Activated CD4-positive, alpha-beta T cell treated with anti-CD3 and anti-CD28 coated beads, Interleukin-2, amount 10 ng/mL, durations not matched to agents 7 days and 5 days (primary cell): ENCODE results near the gene CCR9. TPM values are rescaled to one million over a fixed set of nuclear protein-coding genes. Genes with fewer than 3 reads are reported as not detected.
A peak's percentile ranks its signal among the peaks of the same experiment; 100 is the strongest.

Experiments
- CTCF ChIA-PET: fragments of 350-600 bp; sonication (Branson Sonifier 250); formaldehyde crosslinking; loops from one replicate; lab custom pipeline; 2021; ENCODE audit warnings: antibody characterized with exemption; lab: Charles Lee
- POLR2A ChIA-PET: fragments of 350-600 bp; sonication (Branson Sonifier 250); formaldehyde crosslinking; loops from one replicate; lab custom pipeline; 2021; ENCODE audit warnings: antibody characterized with exemption; lab: Charles Lee
- DNase-seq: peaks from one replicate; pipeline ENCODE4 v3.0.0-alpha.2; 2020
- H3K27ac Mint-ChIP-seq: one replicate; pipeline ENCODE4 v1.8.0; 2021; ENCODE audit warnings: mild to moderate bottlenecking, moderate library complexity, mixed read lengths
- H3K27me3 Mint-ChIP-seq: one replicate; pipeline ENCODE4 v1.8.0; 2021; ENCODE audit warnings: mixed read lengths
- H3K36me3 Mint-ChIP-seq: one replicate; pipeline ENCODE4 v1.8.0; 2021; ENCODE audit warnings: low read depth, mixed read lengths
- H3K4me1 Mint-ChIP-seq: one replicate; pipeline ENCODE4 v1.8.0; 2021; ENCODE audit warnings: mixed read lengths
- H3K4me3 Mint-ChIP-seq: one replicate; pipeline ENCODE4 v1.8.0; 2021; ENCODE audit warnings: mild to moderate bottlenecking, moderate library complexity, mixed read lengths
- H3K9me3 Mint-ChIP-seq: one replicate; pipeline ENCODE4 v1.8.0; 2021; ENCODE audit warnings: mixed read lengths
- total RNA-seq, 2 experiments: library from RNA; stranded (reverse); gene quantifications; one replicate each; pipeline ENCODE4 v1.2.3, GENCODE V29; 2021

Gene CCR9
- total RNA-seq, 2 experiments from 2014 or later, result 0.15 TPM; not detected in 1

GRCh38 chr3:45895686-45896468 is 9.5 kb downstream of the CCR9 start:
- H3K4me3 Mint-ChIP-seq, result no peak overlapping the region
- CTCF ChIA-PET, result no interaction called here
- peaks cover 9% of the 10 kb centered on the region for H3K4me1 Mint-ChIP-seq
- no peaks in the 10 kb centered on the region for H3K36me3 Mint-ChIP-seq
- no peak overlapping the region for H3K27ac Mint-ChIP-seq
- H3K9me3 Mint-ChIP-seq, result no peaks in the 10 kb centered on the region
- H3K27me3 Mint-ChIP-seq, result peaks cover 64% of the 10 kb centered on the region
- POLR2A ChIA-PET, result no interaction called here
- DNase-seq, result no peak

- Mint-ChIP-seq H3K36me3 (no peaks in the 10 kb centered on the region), H3K4me3 (no peak overlapping the region), H3K27me3 (peaks cover 57% of the 10 kb centered on the region), H3K27ac (no peak overlapping the region), H3K4me1 (peaks cover 9% of the 10 kb centered on the region), H3K9me3 (no peaks in the 10 kb centered on the region)
- POLR2A ChIA-PET, result no interaction called here
- DNase-seq, result no peak
- CTCF ChIA-PET, result no interaction called here
Measured at GRCh38 chr3:45896956-45897355, 10.6 kb downstream of the CCR9 start.

GRCh38 chr3:45904931-45905330 is 18.6 kb downstream of the CCR9 start:
- ChIA-PET CTCF (interaction anchor here (1.1 to 1.4 kb wide), 4 partner anchors 13 to 28 kb away, joined by 3 to 4 read pairs (median 4); no protein-coding TSS in a partner anchor), POLR2A (interaction anchor here (0.7 kb wide), 1 partner anchor 70 kb away, joined by 3 read pairs; no protein-coding TSS in a partner anchor)
- Mint-ChIP-seq H3K36me3 (peaks cover 16% of the 10 kb centered on the region), H3K27ac (no peak overlapping the region), H3K4me3 (no peak overlapping the region), H3K9me3 (peaks cover 8% of the 10 kb centered on the region), H3K4me1 (peaks cover 27% of the 10 kb centered on the region), H3K27me3 (peaks cover 46% of the 10 kb centered on the region)
- DNase-seq, result no peak

- ChIA-PET CTCF (interaction anchor here (1.2 to 1.4 kb wide), 2 partner anchors 14 to 48 kb away, joined by 3 read pairs; no protein-coding TSS in a partner anchor), POLR2A (no interaction called here)
- DNase-seq, result no peak
- Mint-ChIP-seq H3K27ac (no peak overlapping the region), H3K27me3 (peaks cover 49% of the 10 kb centered on the region), H3K36me3 (peaks cover 20% of the 10 kb centered on the region), H3K4me3 (no peak overlapping the region), H3K9me3 (peaks cover 12% of the 10 kb centered on the region), H3K4me1 (peaks cover 28% of the 10 kb centered on the region)
Measured at GRCh38 chr3:45905755-45906154, 19.4 kb downstream of the CCR9 start.

DNA sequence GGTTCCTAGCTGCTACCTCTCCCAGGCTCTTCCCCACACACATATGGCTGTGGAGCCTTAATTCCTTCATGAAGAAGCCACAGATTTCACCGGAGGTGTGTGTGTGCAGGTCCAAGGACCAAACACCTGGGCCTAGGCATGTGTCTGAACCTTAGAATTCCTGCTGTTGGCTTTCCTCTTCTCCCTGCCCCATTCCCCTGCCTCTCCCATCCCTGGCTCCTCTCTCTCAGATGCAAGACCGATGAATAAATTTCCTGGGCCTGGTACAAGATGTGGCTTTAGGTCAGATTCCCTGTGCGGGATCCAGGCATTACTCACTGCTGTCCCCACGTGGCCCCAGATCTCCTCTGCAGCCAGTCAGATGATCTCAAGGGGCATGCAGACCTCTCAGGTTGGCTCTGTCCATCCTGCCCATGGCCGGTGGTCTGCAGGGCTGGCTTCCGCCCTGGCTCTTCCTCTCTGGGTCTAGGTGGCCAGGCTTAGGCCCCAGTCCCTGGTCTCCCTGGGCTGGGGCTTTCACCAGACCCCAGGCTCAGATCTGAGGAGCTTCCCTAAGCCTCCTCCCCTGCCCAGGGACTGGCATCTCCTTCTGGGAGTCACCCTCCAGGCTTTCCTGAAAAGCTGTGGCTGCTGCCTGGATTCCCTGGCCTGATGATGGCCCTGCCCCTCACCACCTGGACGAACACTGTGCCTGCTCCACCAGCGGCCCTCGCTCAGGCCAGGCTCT is 20.5 kb downstream of the CCR9 start:
- CTCF ChIA-PET, result interaction anchor here (0.6 to 1.3 kb wide), 3 partner anchors 13 to 172 kb away, joined by 3 read pairs; no protein-coding TSS in a partner anchor
- H3K4me3 Mint-ChIP-seq, result no peak overlapping the region
- no peak overlapping the region for H3K27ac Mint-ChIP-seq
- H3K4me1 Mint-ChIP-seq, result peaks cover 28% of the 10 kb centered on the region
- peaks cover 20% of the 10 kb centered on the region for H3K36me3 Mint-ChIP-seq
- peaks cover 12% of the 10 kb centered on the region for H3K9me3 Mint-ChIP-seq
- POLR2A ChIA-PET, result no interaction called here
- H3K27me3 Mint-ChIP-seq, result peaks cover 54% of the 10 kb centered on the region
- DNase-seq, result no peak

- Mint-ChIP-seq H3K9me3 (peaks cover 12% of the 10 kb centered on the region), H3K27me3 (peaks cover 60% of the 10 kb centered on the region), H3K36me3 (peaks cover 20% of the 10 kb centered on the region), H3K4me3 (no peak overlapping the region), H3K27ac (peak overlapping the region; percentile 71), H3K4me1 (peaks cover 28% of the 10 kb centered on the region)
- ChIA-PET CTCF (interaction anchor here (0.7 to 1.6 kb wide), 5 partner anchors 18 to 171 kb away, joined by 3 to 5 read pairs (median 3); no protein-coding TSS in a partner anchor), POLR2A (no interaction called here)
- peak; percentile 41 for DNase-seq
Measured at GRCh38 chr3:45907769-45908705, 21.7 kb downstream of the CCR9 start.

DNA sequence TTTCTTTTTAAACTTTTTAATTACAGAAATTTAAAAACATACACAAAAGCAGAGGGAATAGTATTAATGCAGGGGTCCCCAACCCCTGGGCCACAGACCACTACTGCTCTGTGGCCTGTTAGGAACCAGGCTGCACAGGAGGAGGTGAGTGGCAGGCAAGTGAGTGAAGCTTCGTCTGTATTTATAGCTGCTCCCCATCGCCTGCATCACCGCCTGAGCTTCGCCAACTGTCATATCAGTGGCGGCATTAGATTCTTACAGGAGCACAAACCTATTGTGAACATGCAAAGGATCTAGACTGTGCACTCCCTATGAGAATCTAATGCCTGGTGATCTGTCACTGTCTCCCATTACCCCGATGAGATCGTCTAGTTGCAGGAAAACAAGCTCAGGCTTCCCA is 22.4 kb downstream of the CCR9 start:
- ChIA-PET CTCF (interaction anchor here (0.7 to 1.6 kb wide), 4 partner anchors 18 to 29 kb away, joined by 3 to 5 read pairs (median 4); no protein-coding TSS in a partner anchor), POLR2A (no interaction called here)
- Mint-ChIP-seq H3K4me3 (no peak overlapping the region), H3K27me3 (peaks cover 63% of the 10 kb centered on the region), H3K36me3 (peaks cover 20% of the 10 kb centered on the region), H3K4me1 (peaks cover 28% of the 10 kb centered on the region), H3K9me3 (peaks cover 12% of the 10 kb centered on the region), H3K27ac (peak overlapping the region; percentile 71)
- DNase-seq, result no peak

- Mint-ChIP-seq H3K9me3 (peaks cover 12% of the 10 kb centered on the region), H3K36me3 (peaks cover 20% of the 10 kb centered on the region), H3K27me3 (peaks cover 68% of the 10 kb centered on the region), H3K27ac (no peak overlapping the region), H3K4me3 (no peak overlapping the region), H3K4me1 (peaks cover 28% of the 10 kb centered on the region)
- ChIA-PET CTCF (interaction anchor here (0.7 to 1.6 kb wide), 3 partner anchors 11 to 28 kb away, joined by 4 to 5 read pairs (median 4); no protein-coding TSS in a partner anchor), POLR2A (no interaction called here)
- no peak for DNase-seq
Measured at GRCh38 chr3:45909542-45909941, 23.2 kb downstream of the CCR9 start.

- CTCF ChIA-PET, result no interaction called here
- DNase-seq, result no peak
- POLR2A ChIA-PET, result no interaction called here
Measured at GRCh38 chr3:45910892-45911291, 24.5 kb downstream of the CCR9 start.

DNA sequence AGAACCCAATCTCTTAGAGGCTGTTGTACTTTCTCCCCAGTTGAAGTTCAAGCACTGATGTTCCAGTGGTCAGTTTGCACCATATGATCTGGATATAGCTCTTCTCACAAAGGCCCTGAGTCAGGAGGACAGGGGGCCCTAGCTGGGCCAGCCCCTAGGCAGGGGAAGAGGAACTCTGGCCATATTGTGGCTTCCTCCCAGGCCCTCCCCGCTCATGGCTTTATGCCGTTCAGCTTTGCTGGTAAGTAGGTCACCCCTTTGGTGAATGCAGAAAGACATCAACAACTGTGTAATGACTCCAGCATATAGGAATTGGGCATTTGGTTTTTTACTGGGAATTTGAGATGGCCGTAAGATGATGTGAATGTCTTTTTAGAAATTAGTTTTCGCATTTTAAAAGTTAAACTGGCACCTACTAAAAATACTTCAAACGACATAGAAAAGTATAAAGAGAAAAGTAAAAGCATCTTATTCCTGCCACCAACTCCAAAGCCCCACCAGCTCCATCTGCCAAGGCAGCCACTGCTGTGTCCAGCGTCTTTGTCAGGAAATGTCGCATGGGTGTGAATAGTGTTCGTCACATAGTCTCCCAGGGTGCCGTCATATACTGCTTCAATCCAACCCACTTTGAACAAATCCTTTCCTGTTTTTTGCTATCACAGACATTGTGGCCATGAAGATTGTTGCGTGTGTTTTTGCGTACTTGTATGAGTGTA is 25.3 kb downstream of the CCR9 start:
- H3K4me3 Mint-ChIP-seq, result no peak overlapping the region
- H3K4me1 Mint-ChIP-seq, result peaks cover 44% of the 10 kb centered on the region
- peaks cover 11% of the 10 kb centered on the region for H3K36me3 Mint-ChIP-seq
- ChIA-PET CTCF (no interaction called here), POLR2A (no interaction called here)
- peaks cover 71% of the 10 kb centered on the region for H3K27me3 Mint-ChIP-seq
- DNase-seq, result no peak
- H3K9me3 Mint-ChIP-seq, result peaks cover 6% of the 10 kb centered on the region
- no peak overlapping the region for H3K27ac Mint-ChIP-seq

More at GRCh38 chr3:45910892-45911291, 24.5 kb downstream of the CCR9 start:
- H3K4me3 Mint-ChIP-seq, result no peak overlapping the region
- H3K9me3 Mint-ChIP-seq, result peaks cover 7% of the 10 kb centered on the region
- no peak overlapping the region for H3K27ac Mint-ChIP-seq
- peaks cover 38% of the 10 kb centered on the region for H3K4me1 Mint-ChIP-seq
- peaks cover 70% of the 10 kb centered on the region for H3K27me3 Mint-ChIP-seq
- H3K36me3 Mint-ChIP-seq, result peaks cover 15% of the 10 kb centered on the region

DNA sequence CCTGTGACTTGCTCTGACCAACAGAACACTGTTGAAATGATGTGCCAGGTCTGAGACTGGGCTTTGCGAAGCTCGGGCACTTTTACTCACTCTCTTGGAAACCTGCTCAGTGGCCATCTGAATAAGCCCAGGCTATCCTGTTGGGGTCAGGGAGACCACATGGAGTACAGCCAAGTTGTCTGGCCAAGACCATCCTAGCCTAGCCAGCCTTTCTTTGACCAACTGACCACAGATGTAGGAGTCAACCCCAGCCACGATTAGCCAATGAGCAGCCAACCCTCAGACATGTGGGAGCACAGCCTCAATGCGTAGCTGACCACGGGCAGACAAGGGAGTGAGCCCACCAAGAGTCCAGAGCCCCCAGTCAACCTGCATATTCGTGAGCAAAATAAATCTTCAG is 26.1 kb downstream of the CCR9 start:
- DNase-seq, result no peak
- Mint-ChIP-seq H3K4me1 (peaks cover 39% of the 10 kb centered on the region), H3K27ac (no peak overlapping the region), H3K36me3 (peaks cover 9% of the 10 kb centered on the region), H3K27me3 (peaks cover 67% of the 10 kb centered on the region), H3K4me3 (no peak overlapping the region), H3K9me3 (peaks cover 4% of the 10 kb centered on the region)
- ChIA-PET POLR2A (no interaction called here), CTCF (interaction anchor here (0.7 to 1.5 kb wide), 2 partner anchors 10 to 82 kb away, joined by 3 to 6 read pairs; no protein-coding TSS in a partner anchor)
